HG02623 (cell line): ENCODE data around the gene FJX1.
"Not testable (repeated sequence)": the region's sequence is repeated elsewhere in the genome, so short reads cannot be mapped to it uniquely, and the experiment has no call there.

Source experiments
- ATAC-seq: cut with Tn5 transposase; IDR thresholded peaks from one replicate; pipeline ENCODE4 v1.9.1; 2021; ENCODE audit warnings: moderate library complexity; ENCODE audit not compliant: unreplicated experiment

The FJX1 gene

GRCh38 chr11:35663408-35663702, 45.1 kb downstream of the FJX1 start:
- ATAC-seq: no peak

GRCh38 chr11:35664977-35665441, 46.7 kb downstream of the FJX1 start:
- no peak for ATAC-seq

GRCh38 chr11:35667257-35667656, 49.0 kb downstream of the FJX1 start:
- no peak for ATAC-seq

GRCh38 chr11:35668350-35668749, 50.1 kb downstream of the FJX1 start:
- ATAC-seq: not testable (repeated sequence)
